GM12878 (cell line): ENCODE measurements around the gene TIPARP. TPM values are rescaled to one million over a fixed set of nuclear protein-coding genes. Genes with fewer than 3 reads are reported as not detected.

Experiments used
- polyA plus RNA-seq, 11 experiments: library from polyadenylated mRNA; depleted of rRNA in 4 of 11; unstranded in 6 of 11; stranded (reverse) in 5 of 11; fragments of >200 nt; fragmentation: Nextera tagmentation in 4 of 11; fragmentation: Illumina TruSeq in 1 of 11; extraction: Ambion mirVana in 4 of 11; extraction: Trizol in 1 of 11; gene quantifications; 1 replicate in 1 of 11; 2 replicates in 10 of 11; pipeline versions ENCODE4 v1.2.1 to v1.2.3, GENCODE V29; 2011 to 2016; ENCODE audit warnings: inconsistent platforms in 2 of 11, missing spikeins in 2 of 11, low read depth in 1 of 11
- total RNA-seq, 4 experiments: library from RNA; depleted of rRNA in 3 of 4; stranded (reverse); fragments of >200 nt in 3 of 4; fragmentation: Illumina TruSeq in 1 of 4; extraction: Trizol in 1 of 4; gene quantifications; 2 replicates each; pipeline versions ENCODE4 v1.2.1 to v1.2.3, GENCODE V29; 2013 to 2021

TIPARP gene
- total and polyA plus RNA-seq, 10 of the 15 experiments (the other 5 are each of a cell fraction or from before 2014, with no cell fraction given) = 3.2 to 21.5 (median 12.0) TPM

Other genes starting within 250 kb of the TIPARP start
- gene SSR3, start 119.5 kb upstream of the TIPARP start, total RNA-seq (2014; rRNA removed) = 133 and 152 TPM in 2 replicates
- gene SSR3, start 119.5 kb upstream of the TIPARP start, total RNA-seq (2014; rRNA removed; fragmentation: Illumina TruSeq; extraction: Trizol) = 179 TPM in 2 replicates
- gene SSR3, start 119.5 kb upstream of the TIPARP start, total RNA-seq (2021) = 190 and 193 TPM in 2 replicates
- 191 and 203 TPM in 2 replicates for gene SSR3, start 119.5 kb upstream of the TIPARP start, polyA plus RNA-seq (2011; rRNA removed)
- 190 and 214 TPM in 2 replicates for gene SSR3, start 119.5 kb upstream of the TIPARP start, polyA plus RNA-seq (2014; fragmentation: Illumina TruSeq; extraction: Trizol)
- gene SSR3, start 119.5 kb upstream of the TIPARP start, polyA plus RNA-seq (2014; fragmentation: Nextera tagmentation; extraction: Ambion mirVana) = 100 to 1,000 TPM; 278 to 345 TPM
- gene SSR3, start 119.5 kb upstream of the TIPARP start, polyA plus RNA-seq (2014; rRNA removed) = 124 and 153 TPM in 2 replicates
- 100 to 1,000 TPM; 279 to 324 TPM for gene SSR3, start 119.5 kb upstream of the TIPARP start, polyA plus RNA-seq (2016; fragmentation: Nextera tagmentation; extraction: Ambion mirVana)
- gene LEKR1, start 151.8 kb downstream of the TIPARP start, total RNA-seq (2014; rRNA removed) = 0.76 and 1.2 TPM in 2 replicates
- 1.1 and 2.8 TPM in 2 replicates for gene LEKR1, start 151.8 kb downstream of the TIPARP start, total RNA-seq (2014; rRNA removed; fragmentation: Illumina TruSeq; extraction: Trizol)
- gene LEKR1, start 151.8 kb downstream of the TIPARP start, total RNA-seq (2021) = 1.1 and 1.2 TPM in 2 replicates
- gene LEKR1, start 151.8 kb downstream of the TIPARP start, polyA plus RNA-seq (2011; rRNA removed) = 0.90 and 3.1 TPM in 2 replicates
- 0.48 and 2.2 TPM in 2 replicates for gene LEKR1, start 151.8 kb downstream of the TIPARP start, polyA plus RNA-seq (2014; fragmentation: Illumina TruSeq; extraction: Trizol)
- gene LEKR1, start 151.8 kb downstream of the TIPARP start, polyA plus RNA-seq (2014; fragmentation: Nextera tagmentation; extraction: Ambion mirVana) = 1 to 10 TPM; 1.3 to 1.6 TPM
- 1.3 and 1.6 TPM in 2 replicates for gene LEKR1, start 151.8 kb downstream of the TIPARP start, polyA plus RNA-seq (2014; rRNA removed)
- gene LEKR1, start 151.8 kb downstream of the TIPARP start, polyA plus RNA-seq (2016; fragmentation: Nextera tagmentation; extraction: Ambion mirVana) = 1 to 10 TPM; 2.6 to 3.2 TPM